HFF-Myc (cell line): ENCODE results near the gene EIF4E.
"Not testable (repeated sequence)": the region's sequence is repeated elsewhere in the genome, so short reads cannot be mapped to it uniquely, and the experiment has no call there.

Experiments
- DNase-seq: peaks from one replicate; pipeline ENCODE4 v3.0.0-alpha.2; 2011; ENCODE audit warnings: low read depth; ENCODE audit errors: extremely low read depth
- H3K4me3 ChIP-seq: replicated peaks from 2 replicates; pipeline ENCODE4 v1.5.1; 2011; ENCODE audit warnings: low read depth, mild to moderate bottlenecking, control low read depth, low read length
- TF ChIP-seq, protein P1 (sequence below): IDR thresholded peaks from 2 replicates; pipeline ENCODE4 v1.5.1; 2012; ENCODE audit warnings: mild to moderate bottlenecking, low read depth, low read length, control low read depth; ENCODE audit errors: missing control alignments

The EIF4E gene

DNA sequence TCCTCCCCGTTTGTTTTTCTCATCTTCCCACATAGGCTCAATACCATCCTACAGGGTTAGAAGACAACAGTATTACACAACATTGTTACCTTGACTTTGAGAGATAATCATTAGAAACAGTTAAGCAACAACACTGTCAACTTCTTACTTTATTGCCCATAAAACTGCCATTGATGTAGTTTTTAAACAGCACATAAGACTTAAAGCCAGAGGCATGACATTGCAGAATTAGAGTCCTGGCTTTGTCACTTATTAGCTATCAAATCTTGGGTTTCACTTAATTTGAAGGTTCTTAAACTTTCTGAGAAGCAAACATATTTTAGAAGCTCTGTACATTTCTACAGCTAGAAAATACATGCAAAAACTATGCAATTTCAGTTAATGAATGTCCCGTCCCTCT is 41.8 kb downstream of the EIF4E start:
- TF ChIP-seq, protein P1, sequence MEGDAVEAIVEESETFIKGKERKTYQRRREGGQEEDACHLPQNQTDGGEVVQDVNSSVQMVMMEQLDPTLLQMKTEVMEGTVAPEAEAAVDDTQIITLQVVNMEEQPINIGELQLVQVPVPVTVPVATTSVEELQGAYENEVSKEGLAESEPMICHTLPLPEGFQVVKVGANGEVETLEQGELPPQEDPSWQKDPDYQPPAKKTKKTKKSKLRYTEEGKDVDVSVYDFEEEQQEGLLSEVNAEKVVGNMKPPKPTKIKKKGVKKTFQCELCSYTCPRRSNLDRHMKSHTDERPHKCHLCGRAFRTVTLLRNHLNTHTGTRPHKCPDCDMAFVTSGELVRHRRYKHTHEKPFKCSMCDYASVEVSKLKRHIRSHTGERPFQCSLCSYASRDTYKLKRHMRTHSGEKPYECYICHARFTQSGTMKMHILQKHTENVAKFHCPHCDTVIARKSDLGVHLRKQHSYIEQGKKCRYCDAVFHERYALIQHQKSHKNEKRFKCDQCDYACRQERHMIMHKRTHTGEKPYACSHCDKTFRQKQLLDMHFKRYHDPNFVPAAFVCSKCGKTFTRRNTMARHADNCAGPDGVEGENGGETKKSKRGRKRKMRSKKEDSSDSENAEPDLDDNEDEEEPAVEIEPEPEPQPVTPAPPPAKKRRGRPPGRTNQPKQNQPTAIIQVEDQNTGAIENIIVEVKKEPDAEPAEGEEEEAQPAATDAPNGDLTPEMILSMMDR, result no peak
- DNase-seq, result no peak
- no peak overlapping the region for H3K4me3 ChIP-seq

DNA sequence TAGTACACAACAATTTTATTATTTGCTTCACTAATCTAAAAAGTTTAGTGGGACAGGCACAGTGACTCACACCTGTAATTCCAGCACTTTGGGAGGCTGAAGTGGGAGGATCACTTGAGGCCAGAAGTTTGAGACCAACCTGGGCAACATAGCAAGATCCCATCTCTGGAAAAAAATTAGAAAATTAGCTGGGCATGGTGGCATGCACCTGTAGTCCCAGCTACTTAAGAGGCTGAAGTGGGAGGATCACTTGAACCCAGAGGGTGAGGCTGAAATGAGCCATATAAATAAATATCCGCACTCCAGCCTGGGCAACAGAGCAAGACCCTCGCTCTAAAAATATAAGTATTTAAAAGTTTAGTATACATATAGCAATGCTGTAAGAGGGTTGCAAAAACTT is 42.6 kb downstream of the EIF4E start:
- not testable (repeated sequence) for DNase-seq

DNA sequence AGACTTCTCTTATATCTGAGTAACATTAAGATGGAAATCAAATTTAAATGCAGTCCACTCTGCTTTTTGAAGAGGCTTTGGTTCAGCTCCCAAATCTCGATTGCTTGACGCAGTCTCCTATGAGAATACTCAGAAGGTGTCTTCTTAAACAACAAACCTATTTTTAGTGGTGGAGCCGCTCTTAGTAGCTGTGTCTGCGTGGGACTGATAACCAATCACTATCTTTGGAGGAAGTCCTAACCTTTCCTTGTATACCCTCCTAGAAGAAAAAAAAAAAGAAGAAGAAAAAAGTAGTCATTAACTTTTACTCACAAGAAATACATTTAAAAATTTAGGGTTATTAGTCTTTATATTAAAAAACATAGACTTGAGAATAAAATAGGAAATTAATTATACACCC is 48.0 kb downstream of the EIF4E start:
- DNase-seq, H3K4me3 ChIP-seq: not testable (repeated sequence)

More for the DNA sequence above, 42.6 kb downstream of the EIF4E start:
- H3K4me3 ChIP-seq, result not testable (repeated sequence)

DNA sequence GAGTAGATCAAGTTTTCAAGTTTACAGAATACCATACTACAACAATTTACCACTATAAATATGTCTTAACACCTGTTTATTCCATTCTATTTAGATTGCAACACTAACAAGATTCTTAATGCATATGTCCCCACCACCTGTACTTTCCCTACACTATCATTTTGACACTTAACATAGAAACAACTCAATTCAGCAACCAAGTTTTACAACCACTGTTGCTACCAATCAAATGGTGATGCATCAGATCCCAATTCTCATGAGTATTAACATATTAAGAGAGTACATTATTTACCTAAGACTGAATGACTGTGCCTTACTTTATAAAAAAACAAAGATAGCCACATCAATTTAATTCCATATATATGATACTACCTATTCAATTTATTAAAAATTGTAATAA is 49.4 kb downstream of the EIF4E start:
- no peak overlapping the region for H3K4me3 ChIP-seq
- TF ChIP-seq, protein P1, result no peak
- DNase-seq, result no peak

DNA sequence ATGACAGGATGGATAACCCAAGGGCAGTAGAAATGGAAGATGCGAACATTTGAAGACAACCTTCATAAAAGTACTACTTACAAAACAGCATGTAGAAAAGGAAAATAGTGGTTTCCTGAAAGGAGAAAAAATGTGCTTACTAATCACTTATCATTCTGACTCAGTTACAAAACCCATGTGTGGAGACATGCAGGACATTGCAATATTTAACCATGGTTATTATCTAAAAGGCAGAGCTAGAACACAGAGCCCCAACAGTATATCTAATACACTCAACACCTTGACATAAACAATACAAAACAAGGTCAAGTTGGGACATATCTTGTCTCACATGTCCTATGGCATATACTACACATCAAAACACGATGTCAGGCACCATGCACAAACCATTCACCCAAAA is 55.9 kb downstream of the EIF4E start:
- TF ChIP-seq, protein P1, result no peak
- DNase-seq, result no peak
- no peak overlapping the region for H3K4me3 ChIP-seq

DNA sequence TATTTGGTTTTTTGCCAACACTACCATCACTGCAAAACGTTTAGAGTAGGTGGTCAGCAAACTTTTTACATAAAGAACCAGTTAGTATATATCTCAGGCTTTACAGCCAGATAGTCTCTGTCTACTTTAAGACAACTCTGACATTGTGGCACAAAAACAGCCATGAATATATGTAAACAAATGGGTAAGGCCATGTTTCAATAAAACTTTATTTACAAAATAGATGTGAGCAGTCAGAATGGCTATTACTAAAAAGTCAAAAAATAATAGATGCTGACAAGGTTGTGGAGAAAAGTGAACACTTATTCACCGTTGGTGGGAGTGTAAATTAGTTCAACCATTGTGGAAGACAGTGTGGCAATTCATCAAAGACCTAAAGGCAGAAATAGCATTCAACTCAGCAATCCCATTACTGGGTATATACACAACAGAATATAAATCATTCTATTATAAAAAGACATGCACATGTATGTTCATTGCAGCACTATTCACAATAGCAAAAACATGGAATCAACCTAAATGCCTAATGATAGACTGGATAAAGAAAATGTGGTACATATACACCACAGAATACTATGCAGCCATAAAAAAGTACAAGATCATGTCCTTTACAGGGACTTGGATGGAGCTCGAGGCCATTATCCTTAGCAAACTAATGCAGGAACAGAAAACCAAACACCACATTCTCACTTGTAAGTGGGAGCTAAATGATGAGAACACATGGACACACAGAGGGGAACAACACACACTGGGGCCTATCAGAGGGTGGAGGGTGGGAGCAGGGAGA is 56.6 kb downstream of the EIF4E start:
- H3K4me3 ChIP-seq, DNase-seq: not testable (repeated sequence)

DNA sequence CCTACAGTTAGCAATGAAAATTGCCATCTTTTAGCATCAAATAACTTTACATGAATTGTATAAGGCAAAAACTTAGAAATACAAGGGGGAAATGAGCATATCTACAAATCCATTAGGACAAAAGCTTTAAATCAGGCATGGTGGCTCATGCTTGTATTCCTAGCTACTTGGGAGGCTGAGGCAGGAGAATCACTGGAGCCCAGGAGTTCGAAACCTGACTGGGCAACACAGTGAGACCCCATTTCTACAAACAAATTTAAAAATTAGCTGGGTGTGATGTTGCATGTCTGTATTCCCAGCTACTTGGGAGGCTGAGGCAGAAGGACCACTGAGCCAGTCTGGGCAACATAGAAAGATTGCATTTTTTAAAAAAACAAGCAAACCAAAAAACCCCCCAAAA is 61.3 kb downstream of the EIF4E start:
- TF ChIP-seq, protein P1, result no peak
- no peak for DNase-seq
- no peak overlapping the region for H3K4me3 ChIP-seq

DNA sequence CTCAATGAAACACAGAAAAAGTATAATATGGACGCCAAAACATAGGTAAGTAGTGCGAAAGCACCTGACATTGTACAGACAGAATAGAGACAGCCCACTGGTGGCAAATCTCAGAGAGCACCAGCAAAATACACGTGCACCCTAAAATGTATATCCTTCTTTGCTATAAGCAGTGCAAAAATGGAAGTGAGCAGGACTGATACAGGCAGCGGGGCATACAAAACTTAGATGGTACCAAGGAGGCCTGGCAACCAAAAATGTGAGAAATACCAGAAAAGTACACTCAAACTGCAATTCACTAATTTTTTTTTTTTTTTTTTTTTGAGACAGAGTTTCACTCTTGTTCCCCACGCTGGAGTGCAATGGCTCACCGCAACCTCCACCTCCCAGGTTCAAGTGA is 63.9 kb downstream of the EIF4E start:
- H3K4me3 ChIP-seq, result no peak overlapping the region
- TF ChIP-seq, protein P1, result no peak
- DNase-seq, result no peak
